Measurements from ENCODE around the gene PCDH9.

DNA sequence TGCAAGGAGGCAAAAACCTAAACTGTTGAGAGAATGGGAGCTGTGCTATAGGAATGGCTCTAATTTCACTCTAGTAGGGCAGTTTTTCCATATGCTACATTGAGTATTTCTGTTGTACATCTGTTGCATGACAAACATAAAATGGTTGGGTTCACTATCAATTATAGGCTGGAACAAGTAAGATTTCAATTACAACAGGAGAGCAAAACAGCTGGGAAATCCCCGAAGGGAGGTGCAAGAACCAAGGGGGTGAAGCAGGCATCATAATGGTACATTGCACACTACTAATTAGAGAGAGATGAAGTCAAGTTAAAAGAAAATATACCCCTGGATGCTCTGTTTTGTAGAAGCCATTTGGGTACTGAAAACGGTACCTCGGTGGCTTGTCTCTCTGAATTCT is 389.5 kb downstream of the PCDH9 start:
- TF ChIP-seq ZNF274 (IDR thresholded peaks at IDR 0.05; ENCODE audit: low read depth, low read length) (no peak), SUZ12 (IDR thresholded peaks at IDR 0.05; ENCODE audit: extremely low read depth, insufficient read depth, insufficient read length) (no peak), YY1 (IDR thresholded peaks at IDR 0.05; ENCODE audit: insufficient read depth, insufficient read length) (no peak)

Measured in NT2/D1 (cell line).